Colonic mucosa (tissue), 4 donors: ENCODE data around the gene CYB5R3. TPM values are rescaled to one million over a fixed set of nuclear protein-coding genes. Genes with fewer than 3 reads are reported as not detected.

Experiments
- DNase-seq: peaks from one replicate; pipeline ENCODE4 v3.0.0-alpha.2; 2020
- H3K27ac ChIP-seq: fragments of 200-600 bp; one replicate; pipeline ENCODE4 v1.8.0; 2021
- H3K27me3 ChIP-seq: fragments of 200-600 bp; one replicate; pipeline ENCODE4 v1.8.0; 2021
- H3K36me3 ChIP-seq: fragments of 200-600 bp; one replicate; pipeline ENCODE4 v1.8.0; 2021
- H3K4me1 ChIP-seq: fragments of 200-600 bp; one replicate; pipeline ENCODE4 v1.8.0; 2021; ENCODE audit warnings: mild to moderate bottlenecking
- H3K4me3 ChIP-seq: fragments of 200-600 bp; one replicate; pipeline ENCODE4 v1.8.0; 2021
- H3K9ac ChIP-seq, 2 donors: one replicate each; pipeline ENCODE4 v1.7.0; 2013; ENCODE audit warnings: control low read depth in 2 of 2, low read depth in 2 of 2, low read length in 2 of 2
- H3K9me3 ChIP-seq: fragments of 200-600 bp; one replicate; pipeline ENCODE4 v1.8.0; 2021
- intact Hi-C: fragments of 100-400 bp; cut with DNase I; formaldehyde crosslinking; loops from one replicate; pipeline ENCODE4 v1.14.1; 2022
- total RNA-seq, 2 donors: library from RNA; stranded (reverse); fragmentation: NEBNext Ultra II Directional in 1 of 2; extraction: Animal tissue kit (Norgen Biotek cat#: 25700) in 1 of 2; gene quantifications; one replicate each; pipeline ENCODE4 v1.2.1, GENCODE V29; 2021
- TF ChIP-seq, protein P1 (sequence below): fragments of 200-600 bp; IDR thresholded peaks from one replicate; pipeline ENCODE4 v1.8.0; 2022; ENCODE audit warnings: antibody characterized with exemption, mild to moderate bottlenecking
- donor health status: healthy.
- donor health status: DM: no; HTN: no; CAD: no.
- donor health status: DM: no; HTN: no; CAD: no.

CYB5R3 gene
- total RNA-seq, 2 donors from 2014 or later = 105 to 133 TPM

DNA sequence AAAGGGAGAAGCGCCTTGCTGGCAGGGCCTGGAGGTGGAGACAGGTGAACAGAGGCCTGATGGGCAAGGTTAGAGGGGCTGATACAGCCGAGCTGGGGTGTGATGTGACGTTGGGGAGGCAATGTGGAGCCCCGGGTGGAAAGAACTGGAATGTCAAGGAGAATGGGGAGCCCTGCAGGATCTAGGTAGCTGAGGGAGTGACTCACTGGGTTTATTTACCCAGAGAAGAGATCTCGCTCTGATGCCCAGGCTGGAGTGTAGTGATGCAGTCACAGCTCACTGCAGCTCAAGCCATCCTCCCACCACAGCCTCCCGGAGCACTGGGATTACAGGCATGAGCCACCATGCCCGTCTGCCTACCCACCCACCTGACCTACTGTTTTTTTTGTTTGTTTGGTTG is 1.9 kb upstream of the CYB5R3 start:
- DNase-seq = no peak
- no peaks in the 10 kb centered on the region for H3K27me3 ChIP-seq
- intact Hi-C loops = no loop called here

DNA sequence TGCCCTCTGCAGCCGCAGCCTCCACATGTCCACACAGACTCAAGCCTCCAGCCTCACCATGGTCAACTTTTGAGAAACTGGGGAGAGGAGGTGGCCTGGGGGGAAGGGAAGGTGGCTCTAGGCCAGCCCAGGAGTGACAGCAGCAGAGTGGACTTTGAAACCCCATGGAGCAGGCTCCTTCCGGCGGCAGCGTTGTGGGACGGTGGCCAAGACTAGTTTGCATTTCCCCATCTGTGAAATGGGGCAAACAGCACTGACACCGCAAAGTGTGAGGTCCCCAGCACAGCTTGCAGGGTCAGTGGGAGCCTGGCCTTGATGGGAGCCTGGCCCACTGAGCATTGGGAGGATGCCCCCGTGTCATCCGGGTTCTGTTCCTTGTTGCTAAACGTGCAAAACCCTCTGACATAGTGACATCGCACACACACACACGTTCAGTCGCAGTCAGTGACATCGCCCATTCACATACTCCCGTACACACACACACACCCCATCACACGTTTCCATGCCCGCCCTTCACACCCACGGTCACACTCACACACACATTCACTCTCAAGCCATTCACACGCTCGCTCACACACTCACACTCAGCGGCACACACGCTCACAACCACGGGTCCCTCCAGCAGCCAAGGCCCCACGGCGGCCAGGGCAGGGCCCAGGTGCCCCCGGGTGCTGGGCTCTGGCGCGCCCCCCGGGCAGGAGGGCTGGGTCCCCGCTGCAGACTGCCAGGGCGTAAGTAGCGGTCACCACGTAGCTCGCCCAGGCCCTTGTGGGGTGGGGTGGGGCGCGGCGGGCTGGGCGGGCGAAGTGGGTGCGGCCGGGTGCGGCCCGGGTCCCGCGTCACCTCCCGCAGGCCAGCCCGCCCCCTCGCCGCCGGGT is 585 bp downstream of the CYB5R3 start:
- H3K36me3 ChIP-seq = no peaks in the 10 kb centered on the region
- H3K4me1 ChIP-seq = peaks cover 40% of the 10 kb centered on the region
- H3K27ac ChIP-seq = peak overlapping the region; percentile 93
- DNase-seq = peak; percentile 92
- peak overlapping the region; percentile 93 for H3K4me3 ChIP-seq
- no peaks in the 10 kb centered on the region for H3K9me3 ChIP-seq
- peak overlapping the region; percentile 99 for H3K9ac ChIP-seq
- TF ChIP-seq, protein P1, sequence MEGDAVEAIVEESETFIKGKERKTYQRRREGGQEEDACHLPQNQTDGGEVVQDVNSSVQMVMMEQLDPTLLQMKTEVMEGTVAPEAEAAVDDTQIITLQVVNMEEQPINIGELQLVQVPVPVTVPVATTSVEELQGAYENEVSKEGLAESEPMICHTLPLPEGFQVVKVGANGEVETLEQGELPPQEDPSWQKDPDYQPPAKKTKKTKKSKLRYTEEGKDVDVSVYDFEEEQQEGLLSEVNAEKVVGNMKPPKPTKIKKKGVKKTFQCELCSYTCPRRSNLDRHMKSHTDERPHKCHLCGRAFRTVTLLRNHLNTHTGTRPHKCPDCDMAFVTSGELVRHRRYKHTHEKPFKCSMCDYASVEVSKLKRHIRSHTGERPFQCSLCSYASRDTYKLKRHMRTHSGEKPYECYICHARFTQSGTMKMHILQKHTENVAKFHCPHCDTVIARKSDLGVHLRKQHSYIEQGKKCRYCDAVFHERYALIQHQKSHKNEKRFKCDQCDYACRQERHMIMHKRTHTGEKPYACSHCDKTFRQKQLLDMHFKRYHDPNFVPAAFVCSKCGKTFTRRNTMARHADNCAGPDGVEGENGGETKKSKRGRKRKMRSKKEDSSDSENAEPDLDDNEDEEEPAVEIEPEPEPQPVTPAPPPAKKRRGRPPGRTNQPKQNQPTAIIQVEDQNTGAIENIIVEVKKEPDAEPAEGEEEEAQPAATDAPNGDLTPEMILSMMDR = no peak
- intact Hi-C loops = no loop called here
- H3K27me3 ChIP-seq = no peaks in the 10 kb centered on the region

More for the DNA sequence above, 1.9 kb upstream of the CYB5R3 start:
- Histone ChIP-seq H3K9ac (peak overlapping the region in 1 of 2 donors; percentile 12), H3K4me3 (no peak overlapping the region), H3K4me1 (peaks cover 19% of the 10 kb centered on the region), H3K27ac (no peak overlapping the region), H3K9me3 (no peaks in the 10 kb centered on the region), H3K36me3 (no peaks in the 10 kb centered on the region)
- TF ChIP-seq, protein P1 = no peak

DNA sequence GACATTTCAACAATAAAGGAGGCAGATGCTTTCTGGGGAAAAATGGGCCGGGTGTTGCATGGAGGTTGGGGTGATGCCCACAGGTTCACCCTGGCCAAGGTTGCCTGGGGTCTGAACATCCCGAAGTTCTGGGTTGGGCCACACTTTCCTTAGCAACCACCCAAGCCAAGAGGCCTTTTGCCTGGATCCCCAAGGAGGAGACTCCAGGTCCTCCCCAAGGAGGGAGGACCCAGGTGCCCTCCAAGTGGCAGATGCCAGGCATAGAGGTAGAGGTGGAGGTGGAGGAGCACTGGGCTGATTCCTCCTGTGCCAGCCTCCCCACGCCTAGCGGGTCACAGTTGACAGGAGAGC is 1.2 kb downstream of the CYB5R3 start:
- H3K9ac ChIP-seq = peak overlapping the region; percentile 99

DNA sequence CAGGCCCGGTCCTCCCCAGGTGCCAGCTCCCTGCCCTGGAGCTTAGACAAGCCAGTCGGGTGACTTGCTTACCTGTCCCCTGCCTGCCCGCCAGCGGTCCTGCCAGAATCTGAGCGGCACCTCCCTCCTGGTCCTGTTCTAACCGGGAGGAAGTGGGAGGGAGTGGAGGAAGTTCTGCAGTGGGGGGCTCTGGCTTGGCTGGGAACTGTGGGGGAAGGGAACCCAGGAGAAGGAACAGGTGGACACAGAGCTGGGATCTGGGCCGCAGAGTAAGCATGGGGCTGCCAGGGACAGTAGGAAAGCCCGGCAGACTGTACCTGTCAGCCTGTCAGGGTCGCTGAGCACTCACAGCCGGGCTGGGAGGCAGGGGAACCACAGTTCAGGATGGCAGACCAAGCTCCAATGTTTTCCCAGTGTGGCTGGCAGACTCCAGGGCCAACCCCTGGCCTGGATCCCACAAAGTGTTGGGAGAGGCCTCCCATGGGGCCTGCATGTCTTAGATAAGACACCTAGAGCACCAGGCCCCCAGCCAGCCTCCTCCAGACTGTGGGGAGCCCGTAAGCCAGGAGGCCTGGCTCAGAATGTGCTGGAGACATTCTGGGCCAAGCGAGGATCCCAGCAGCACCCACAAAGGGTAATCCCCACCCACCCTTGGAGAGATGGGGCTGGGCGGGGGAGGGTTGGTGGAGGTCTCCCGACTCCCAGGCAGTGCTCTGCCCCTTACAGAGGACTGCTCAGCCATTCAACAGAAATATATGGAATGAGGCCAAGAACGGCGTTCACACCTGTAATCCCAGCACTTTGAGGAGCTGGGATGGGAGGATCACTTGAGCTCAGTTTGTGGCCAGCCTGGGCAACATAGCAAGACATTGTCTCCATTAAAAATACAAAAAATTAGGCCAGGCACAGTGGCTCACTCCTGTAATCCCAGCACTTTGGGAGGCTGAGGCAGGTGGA is 2.3 kb downstream of the CYB5R3 start:
- intact Hi-C loops = no loop called here
- Histone ChIP-seq H3K36me3 (no peaks in the 10 kb centered on the region), H3K9ac (peak overlapping the region; percentile 52 to 62), H3K27ac (peak overlapping the region; percentile 65), H3K9me3 (no peaks in the 10 kb centered on the region), H3K4me3 (no peak overlapping the region), H3K27me3 (no peaks in the 10 kb centered on the region), H3K4me1 (peaks cover 47% of the 10 kb centered on the region)
- TF ChIP-seq, protein P1 = no peak
- DNase-seq = peak; percentile 73

More for the DNA sequence above, 1.2 kb downstream of the CYB5R3 start:
- TF ChIP-seq, protein P1 = no peak
- intact Hi-C loops = no loop called here
- Histone ChIP-seq H3K27me3 (no peaks in the 10 kb centered on the region), H3K27ac (peak overlapping the region; percentile 93), H3K4me3 (peak overlapping the region; percentile 93), H3K4me1 (peaks cover 42% of the 10 kb centered on the region), H3K36me3 (no peaks in the 10 kb centered on the region), H3K9me3 (no peaks in the 10 kb centered on the region)
- no peak for DNase-seq

DNA sequence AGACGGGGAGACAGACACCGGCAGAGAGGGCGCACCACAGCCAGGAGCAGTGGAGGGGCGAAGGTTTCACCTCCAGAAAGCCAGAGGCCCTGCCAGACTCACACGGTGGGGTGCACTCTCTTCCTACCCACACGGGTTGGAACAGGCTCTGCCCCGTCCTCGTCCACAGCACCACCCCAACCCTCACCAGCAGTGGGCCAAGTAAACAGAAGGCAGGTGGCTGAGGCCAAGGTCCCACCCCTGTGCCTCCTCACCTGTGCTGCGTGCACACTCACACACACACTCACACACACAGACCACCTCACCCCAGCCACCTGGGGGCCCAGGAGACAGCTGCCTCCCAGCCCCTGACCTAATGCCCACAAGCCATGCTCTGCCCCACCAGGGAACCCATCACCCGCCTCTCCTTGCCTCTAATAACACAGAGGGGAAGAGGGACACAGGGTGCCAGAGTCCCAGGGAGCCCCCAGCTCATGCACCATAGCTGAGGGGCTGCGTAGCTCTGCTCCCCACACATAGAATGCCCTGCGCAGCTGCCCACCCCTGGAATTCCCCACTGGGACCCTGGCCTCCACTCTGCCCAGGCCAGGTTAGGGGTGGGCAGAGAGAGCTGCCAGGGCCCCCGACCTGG is 3.1 kb downstream of the CYB5R3 start:
- Histone ChIP-seq H3K36me3 (no peaks in the 10 kb centered on the region), H3K9me3 (no peaks in the 10 kb centered on the region), H3K27me3 (no peaks in the 10 kb centered on the region), H3K4me3 (no peak overlapping the region), H3K4me1 (peaks cover 47% of the 10 kb centered on the region), H3K9ac (peak overlapping the region; percentile 52 to 62), H3K27ac (peak overlapping the region; percentile 65)
- TF ChIP-seq, protein P1 = no peak
- intact Hi-C loops = no loop called here
- peak; percentile 71 for DNase-seq
